K562 (cell line): ENCODE measurements around the gene RBBP7.

Source experiments
- CBX5 ChIP-seq: IDR thresholded peaks from 2 replicates; pipeline ENCODE4 v1.6.1; 2014; ENCODE audit warnings: low read depth, borderline replicate concordance
- HDAC6 ChIP-seq: IDR thresholded peaks from 2 replicates; pipeline ENCODE4 v1.6.1; 2012; ENCODE audit warnings: low read depth, mild to moderate bottlenecking, control low read depth, inconsistent platforms, low read length, moderate library complexity
- KLF16 ChIP-seq: IDR thresholded peaks from 2 replicates; pipeline ENCODE4 v1.6.1; 2016; ENCODE audit warnings: antibody characterized with exemption
- MAFK ChIP-seq: IDR thresholded peaks from 2 replicates; pipeline ENCODE4 v1.6.1; 2011; ENCODE audit warnings: low read length, improper control_type of control experiment
- POLR2A ChIP-seq: fragments of 450-650 bp; conservative IDR thresholded peaks from 2 replicates; pipeline ENCODE4 v1.6.1; 2016
- POLR2AphosphoS5 ChIP-seq: IDR thresholded peaks from 2 replicates; pipeline ENCODE4 v1.6.1; 2011; ENCODE audit warnings: mild to moderate bottlenecking, low read depth, low read length, moderate library complexity; ENCODE audit not compliant: control insufficient read depth, insufficient read depth
- PPARD ChIP-seq: fragments of 250-450 bp; sonication (Bioruptor Pico); IDR thresholded peaks from 2 replicates; pipeline ENCODE4 v1.8.0; 2022; ENCODE audit warnings: inconsistent platforms, mild to moderate bottlenecking, moderate library complexity
- ZNF224 ChIP-seq: sonication (generic); formaldehyde crosslinking; IDR thresholded peaks from 2 replicates; pipeline ENCODE4 v1.8.0; 2022; ENCODE audit warnings: mild to moderate bottlenecking, missing genetic modification reagents

DNA sequence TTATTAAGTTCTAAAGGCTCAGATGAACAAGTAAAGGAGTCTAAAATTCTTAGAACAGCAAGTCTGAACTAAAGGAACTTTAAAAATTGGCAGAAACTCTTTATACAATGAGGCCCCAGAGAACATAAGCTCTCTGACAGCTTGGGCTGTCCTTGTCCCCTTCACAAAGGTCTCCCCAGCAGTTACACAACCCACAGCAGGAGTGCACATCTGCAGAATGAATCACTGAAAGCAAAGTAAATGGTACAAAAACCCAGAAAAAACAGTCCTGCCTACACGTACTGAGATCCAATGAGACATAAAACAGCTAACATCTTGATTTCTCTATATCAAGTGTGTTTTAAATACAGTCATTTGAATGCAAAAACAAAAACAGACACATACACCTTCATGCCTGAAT, 18.7 kb downstream of the RBBP7 start:
- TF ChIP-seq MAFK (no peak), POLR2AphosphoS5 (no peak), CBX5 (no peak), POLR2A (no peak), HDAC6 (no peak), ZNF224 (no peak), PPARD (CRISPR knock-in tag) (no peak), KLF16 (no peak)
